H7 (cell line): ENCODE data around the gene GSPT1. TPM values are rescaled to one million over a fixed set of nuclear protein-coding genes. Genes with fewer than 3 reads are reported as not detected.

Experiments used
- DNase-seq: peaks from one replicate; pipeline ENCODE4 v3.0.0; 2012
- H3K27me3 ChIP-seq: 2 replicates; pipeline ENCODE4 v1.6.0; 2011; ENCODE audit warnings: mild to moderate bottlenecking, low read length; ENCODE audit not compliant: control insufficient read depth, insufficient read depth
- H3K36me3 ChIP-seq: replicated peaks from 2 replicates; pipeline ENCODE4 v1.5.1; 2011; ENCODE audit warnings: low read length; ENCODE audit not compliant: control insufficient read depth, insufficient read depth
- H3K4me3 ChIP-seq: 2 replicates; pipeline ENCODE4 v1.5.1; 2011; ENCODE audit warnings: low read depth, mild to moderate bottlenecking, control low read depth, low read length, moderate library complexity; ENCODE audit not compliant: insufficient read depth
- total RNA-seq: library from RNA; depleted of rRNA; stranded (reverse); fragments of >200 nt; shearing (Covaris generic); gene quantifications from 2 replicates; pipeline ENCODE4 v1.2.3, GENCODE V29; 2014

GSPT1 gene
- total RNA-seq, 1 experiment from 2014 or later: 116 TPM

- Histone ChIP-seq H3K27me3 (no peaks in the 10 kb centered on the region), H3K4me3 (no peak overlapping the region), H3K36me3 (peaks cover 20% of the 10 kb centered on the region)
- no peak for DNase-seq
These were observed 23.0 kb downstream of the GSPT1 start for GRCh38 chr16:11892761-11893160.

GRCh38 chr16:11890231-11890965 lies 25.4 kb downstream of the GSPT1 start:
- Histone ChIP-seq H3K36me3 (peaks cover 23% of the 10 kb centered on the region), H3K27me3 (no peaks in the 10 kb centered on the region), H3K4me3 (no peak overlapping the region)
- no peak for DNase-seq

- no peak for DNase-seq
- Histone ChIP-seq H3K4me3 (no peak overlapping the region), H3K27me3 (no peaks in the 10 kb centered on the region), H3K36me3 (peaks cover 15% of the 10 kb centered on the region)
These were observed 28.9 kb downstream of the GSPT1 start for GRCh38 chr16:11886881-11887280.

- peaks cover 18% of the 10 kb centered on the region for H3K36me3 ChIP-seq
- no peaks in the 10 kb centered on the region for H3K27me3 ChIP-seq
- no peak overlapping the region for H3K4me3 ChIP-seq
- no peak for DNase-seq
These were observed 31.7 kb downstream of the GSPT1 start for GRCh38 chr16:11884035-11884434.

GRCh38 chr16:11880007-11880406 lies 35.7 kb downstream of the GSPT1 start:
- DNase-seq: no peak
- Histone ChIP-seq H3K27me3 (no peaks in the 10 kb centered on the region), H3K36me3 (peaks cover 20% of the 10 kb centered on the region), H3K4me3 (no peak overlapping the region)

GRCh38 chr16:11877374-11877773 lies 38.4 kb downstream of the GSPT1 start:
- H3K36me3 ChIP-seq: peaks cover 19% of the 10 kb centered on the region
- H3K27me3 ChIP-seq: no peaks in the 10 kb centered on the region
- H3K4me3 ChIP-seq: no peak overlapping the region
- no peak for DNase-seq

GRCh38 chr16:11876306-11876705 lies 39.5 kb downstream of the GSPT1 start:
- Histone ChIP-seq H3K27me3 (no peaks in the 10 kb centered on the region), H3K4me3 (no peak overlapping the region), H3K36me3 (peaks cover 17% of the 10 kb centered on the region)
- DNase-seq: no peak

- no peak for DNase-seq
- peaks cover 17% of the 10 kb centered on the region for H3K36me3 ChIP-seq
- no peaks in the 10 kb centered on the region for H3K27me3 ChIP-seq
- no peak overlapping the region for H3K4me3 ChIP-seq
These were observed 40.0 kb downstream of the GSPT1 start for GRCh38 chr16:11875721-11876120.

- Histone ChIP-seq H3K4me3 (no peak overlapping the region), H3K36me3 (peaks cover 6% of the 10 kb centered on the region), H3K27me3 (no peaks in the 10 kb centered on the region)
- DNase-seq: peak; percentile 30
These were observed 44.6 kb downstream of the GSPT1 start for GRCh38 chr16:11871193-11871592.

GRCh38 chr16:11870399-11870798 lies 45.4 kb downstream of the GSPT1 start:
- H3K36me3 ChIP-seq: no peaks in the 10 kb centered on the region; the same call in none of the 2 replicates
- H3K27me3 ChIP-seq: no peaks in the 10 kb centered on the region
- no peak for DNase-seq
- H3K4me3 ChIP-seq: no peak overlapping the region

- no peaks in the 10 kb centered on the region; the same call in none of the 2 replicates for H3K36me3 ChIP-seq
- H3K27me3 ChIP-seq: no peaks in the 10 kb centered on the region
- H3K4me3 ChIP-seq: no peak overlapping the region
- DNase-seq: no peak
These were observed 46.2 kb downstream of the GSPT1 start for GRCh38 chr16:11869353-11870228.

GRCh38 chr16:11868412-11868980 lies 47.3 kb downstream of the GSPT1 start:
- H3K36me3 ChIP-seq: no peaks in the 10 kb centered on the region; the same call in none of the 2 replicates
- no peak for DNase-seq
- no peak overlapping the region for H3K4me3 ChIP-seq
- H3K27me3 ChIP-seq: no peaks in the 10 kb centered on the region

GRCh38 chr16:11862489-11862888 lies 53.3 kb downstream of the GSPT1 start:
- no peak overlapping the region for H3K4me3 ChIP-seq
- no peaks in the 10 kb centered on the region for H3K36me3 ChIP-seq
- DNase-seq: no peak
- no peaks in the 10 kb centered on the region for H3K27me3 ChIP-seq

- Histone ChIP-seq H3K4me3 (no peak overlapping the region), H3K36me3 (no peaks in the 10 kb centered on the region), H3K27me3 (no peaks in the 10 kb centered on the region)
- no peak for DNase-seq
These were observed 58.6 kb downstream of the GSPT1 start for GRCh38 chr16:11857161-11857560.
